Activated CD8-positive, alpha-beta memory T cell treated with anti-CD3 and anti-CD28 coated beads, Interleukin-2, amount 50 U/mL, for 1 hour (primary cell): Measurements from ENCODE around the gene TRIM41.

Experiments
- DNase-seq: peaks from one replicate; pipeline ENCODE4 v3.0.0-alpha.2; 2020; ENCODE audit errors: extremely low read depth

TRIM41 gene

DNA sequence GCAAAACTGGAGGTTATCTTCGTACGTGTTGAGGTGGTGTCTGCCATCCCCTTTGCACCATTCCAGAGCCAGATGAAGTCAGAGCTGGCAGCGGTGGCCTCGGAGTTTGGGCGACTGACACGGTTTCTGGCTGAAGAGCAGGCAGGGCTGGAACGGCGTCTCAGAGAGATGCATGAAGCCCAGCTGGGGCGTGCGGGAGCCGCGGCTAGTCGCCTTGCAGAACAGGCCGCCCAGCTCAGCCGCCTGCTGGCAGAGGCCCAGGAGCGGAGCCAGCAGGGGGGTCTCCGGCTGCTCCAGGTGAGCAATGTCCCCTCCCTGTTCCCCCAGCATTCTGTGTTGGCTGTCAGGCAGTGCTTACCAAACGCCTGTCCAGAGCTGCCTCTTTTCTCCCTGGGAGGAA is 9.5 kb downstream of the TRIM41 start:
- no peak for DNase-seq

DNA sequence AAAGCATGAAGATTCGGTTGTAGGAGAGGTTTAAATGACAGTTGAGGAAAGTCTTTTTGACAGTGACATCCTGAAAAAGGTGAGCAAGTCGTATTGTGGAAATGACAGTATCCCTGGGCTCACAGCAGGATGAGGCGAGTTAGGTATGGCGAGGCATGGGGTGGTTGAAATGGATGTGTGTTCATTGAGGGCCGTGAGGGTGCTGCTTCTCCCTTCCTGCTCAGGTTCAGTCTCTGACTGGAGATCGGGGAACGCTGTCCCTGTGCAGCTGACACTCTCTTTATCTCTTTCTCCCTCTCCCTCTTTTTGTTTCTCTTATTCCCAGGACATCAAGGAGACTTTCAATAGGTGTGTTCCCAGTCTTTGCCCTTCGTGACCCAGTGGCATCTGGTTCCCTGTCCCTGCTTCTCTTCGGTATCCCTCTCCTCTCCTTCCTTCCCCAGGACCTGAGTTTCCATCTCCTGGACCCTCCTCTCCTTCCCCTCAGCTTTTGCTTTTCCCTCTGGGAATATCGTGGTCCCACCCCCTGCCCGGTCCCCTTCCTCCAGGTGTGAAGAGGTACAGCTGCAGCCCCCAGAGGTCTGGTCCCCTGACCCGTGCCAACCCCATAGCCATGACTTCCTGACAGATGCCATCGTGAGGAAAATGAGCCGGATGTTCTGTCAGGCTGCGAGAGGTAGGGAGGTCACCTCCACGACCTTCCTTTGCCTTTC is 10.2 kb downstream of the TRIM41 start:
- no peak for DNase-seq

DNA sequence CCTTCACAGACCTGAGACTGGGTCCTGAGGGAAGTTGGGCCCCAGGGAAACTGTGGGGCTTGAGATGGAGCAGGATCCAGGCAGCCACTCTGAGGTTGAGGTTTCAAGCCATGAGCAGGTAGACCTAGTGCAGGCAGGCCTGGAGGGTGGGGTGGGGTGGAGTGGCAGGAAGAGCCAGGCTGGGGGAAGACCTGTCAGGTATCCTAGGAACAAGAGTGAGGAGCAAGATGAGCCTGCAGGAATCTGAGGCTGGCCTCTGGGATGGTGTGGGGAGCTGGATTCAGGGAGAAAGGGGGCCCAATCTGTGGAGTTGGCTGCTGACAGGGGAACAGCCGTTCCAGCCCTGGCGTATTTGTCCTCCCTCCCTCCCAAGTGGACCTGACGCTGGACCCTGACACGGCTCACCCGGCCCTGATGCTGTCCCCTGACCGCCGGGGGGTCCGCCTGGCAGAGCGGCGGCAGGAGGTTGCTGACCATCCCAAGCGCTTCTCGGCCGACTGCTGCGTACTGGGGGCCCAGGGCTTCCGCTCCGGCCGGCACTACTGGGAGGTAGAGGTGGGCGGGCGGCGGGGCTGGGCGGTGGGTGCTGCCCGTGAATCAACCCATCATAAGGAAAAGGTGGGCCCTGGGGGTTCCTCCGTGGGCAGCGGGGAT is 10.8 kb downstream of the TRIM41 start:
- DNase-seq, result no peak

DNA sequence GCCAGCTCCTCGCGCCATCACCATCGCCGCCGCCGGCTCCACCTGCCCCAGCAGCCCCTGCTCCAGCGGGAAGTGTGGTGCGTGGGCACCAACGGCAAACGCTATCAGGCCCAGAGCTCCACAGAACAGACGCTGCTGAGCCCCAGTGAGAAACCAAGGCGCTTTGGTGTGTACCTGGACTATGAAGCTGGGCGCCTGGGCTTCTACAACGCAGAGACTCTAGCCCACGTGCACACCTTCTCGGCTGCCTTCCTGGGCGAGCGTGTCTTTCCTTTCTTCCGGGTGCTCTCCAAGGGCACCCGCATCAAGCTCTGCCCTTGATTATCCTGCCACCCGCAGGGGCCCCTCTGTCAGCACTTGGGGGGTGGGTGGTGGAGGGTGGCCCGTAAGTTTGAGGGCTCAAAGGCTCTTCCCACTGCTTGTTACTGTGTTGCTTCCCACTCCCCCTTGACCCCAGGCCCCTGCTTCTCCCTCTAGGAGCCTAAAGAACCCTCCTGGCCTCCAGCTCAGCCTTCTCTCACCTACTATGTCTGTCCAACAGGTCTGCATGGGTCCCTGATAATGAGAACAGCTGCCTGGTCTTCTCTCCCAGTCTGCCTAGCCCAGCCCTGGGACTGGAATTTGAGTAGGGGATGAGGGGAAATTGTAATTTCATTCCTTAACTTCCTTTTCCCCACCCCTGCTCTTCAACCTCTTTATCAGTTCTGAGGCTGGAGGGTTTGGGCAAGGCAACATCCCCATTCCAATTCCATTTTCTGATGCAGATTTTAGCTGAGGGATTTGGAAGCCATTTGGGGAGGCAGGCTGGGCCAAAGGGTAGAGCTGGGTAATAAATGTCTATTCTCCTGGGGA is 11.6 kb downstream of the TRIM41 start:
- DNase-seq, result no peak

DNA sequence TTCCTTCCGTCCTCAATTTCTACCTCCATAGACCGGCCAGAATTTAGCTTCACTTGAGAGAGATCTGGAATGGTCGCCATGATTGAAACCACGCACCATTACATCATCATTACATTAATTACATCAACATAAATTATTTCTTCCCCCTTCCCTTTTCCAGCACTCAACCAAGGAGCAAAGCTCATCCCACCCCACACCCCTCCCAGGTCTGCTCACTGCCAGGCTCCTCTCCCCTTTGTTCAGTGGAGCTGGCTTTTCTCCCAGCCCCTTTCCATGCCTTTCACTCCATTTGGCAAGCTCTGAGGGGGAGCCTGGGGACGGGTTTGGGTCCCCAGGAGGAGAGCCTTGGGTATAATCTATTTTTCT is 12.2 kb downstream of the TRIM41 start:
- DNase-seq, result no peak

DNA sequence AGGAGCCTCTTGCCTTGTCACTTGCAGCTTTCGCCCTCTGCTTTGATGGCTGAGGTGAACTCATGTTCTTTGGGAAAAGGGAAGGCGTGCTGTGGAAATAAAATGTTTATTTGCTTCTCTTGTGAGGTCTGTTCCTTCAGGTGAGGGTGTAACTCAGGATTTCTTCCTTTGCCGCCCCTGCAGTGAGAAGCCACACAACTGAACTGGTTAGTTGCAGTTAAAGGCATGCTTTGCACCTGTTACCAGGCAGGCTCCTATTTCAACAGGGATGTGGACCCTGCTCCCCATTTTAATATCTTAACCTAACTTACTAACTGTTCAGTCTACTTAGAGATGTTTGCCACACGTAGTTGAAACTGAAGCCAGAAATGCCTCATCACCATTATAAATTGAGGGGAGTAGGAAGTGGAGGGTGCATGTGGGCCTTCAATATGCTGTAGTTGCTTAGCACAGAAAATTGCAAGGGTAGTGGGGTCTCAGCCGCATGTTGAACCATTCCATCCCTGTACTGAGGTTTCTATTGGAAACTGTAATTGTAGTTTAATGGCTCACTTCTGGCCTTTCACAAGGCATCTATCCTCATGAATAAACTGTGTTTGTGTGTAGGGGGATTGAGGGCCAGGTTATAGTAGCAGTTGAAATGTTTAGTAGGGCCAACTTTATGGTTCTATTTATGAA is 12.7 kb downstream of the TRIM41 start:
- DNase-seq, result no peak

DNA sequence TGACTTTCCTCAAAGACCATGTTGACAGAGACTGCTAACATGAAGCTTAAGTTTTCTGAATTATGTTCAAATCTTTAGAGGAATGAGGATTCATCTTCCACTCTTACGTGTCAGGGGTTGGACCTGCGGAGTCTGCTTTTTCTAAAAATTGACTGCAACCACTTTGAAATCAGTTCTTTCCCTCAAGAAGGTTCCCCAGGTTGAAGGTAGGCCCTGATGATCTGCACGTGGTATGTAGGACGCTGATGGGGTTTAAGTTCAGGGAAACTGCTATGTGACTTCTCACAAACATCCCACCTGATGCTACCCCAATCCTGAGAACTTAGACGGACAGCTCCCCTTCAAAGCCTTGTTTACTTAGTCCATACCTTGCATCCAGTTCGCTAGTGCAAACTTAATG is 13.4 kb downstream of the TRIM41 start:
- DNase-seq, result no peak

DNA sequence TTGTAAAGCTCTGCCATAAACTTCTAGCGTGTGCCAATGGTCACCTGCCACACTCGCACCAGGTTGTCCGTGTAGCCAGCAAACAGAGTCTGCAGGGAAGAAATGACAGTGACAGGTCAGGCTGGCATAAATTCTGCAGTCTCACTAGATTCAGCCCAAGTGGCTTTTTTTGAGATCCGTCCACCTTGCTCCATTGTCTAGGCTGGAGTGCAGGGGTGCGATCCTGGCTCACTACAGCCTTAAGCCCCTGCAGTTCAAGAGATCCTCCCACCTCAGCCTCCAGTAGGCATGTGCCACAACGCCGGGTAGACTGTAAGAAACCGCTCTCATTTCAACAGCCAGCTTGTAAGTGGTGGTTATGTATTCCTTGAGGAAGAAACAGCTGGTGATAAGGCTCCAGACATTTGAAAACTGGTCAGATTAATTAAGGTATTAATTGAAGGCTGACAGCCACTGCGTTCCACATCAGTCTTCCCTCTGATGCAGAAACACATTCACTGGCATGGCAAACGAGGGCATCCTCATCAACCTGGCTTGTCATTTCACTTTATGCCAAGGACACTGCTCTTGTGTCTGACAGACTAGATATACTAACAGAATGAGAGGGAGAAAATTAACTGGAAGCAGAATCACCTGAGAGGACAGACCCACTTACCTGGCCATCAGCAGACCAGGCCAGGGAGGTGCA is 14.0 kb downstream of the TRIM41 start:
- DNase-seq, result no peak

DNA sequence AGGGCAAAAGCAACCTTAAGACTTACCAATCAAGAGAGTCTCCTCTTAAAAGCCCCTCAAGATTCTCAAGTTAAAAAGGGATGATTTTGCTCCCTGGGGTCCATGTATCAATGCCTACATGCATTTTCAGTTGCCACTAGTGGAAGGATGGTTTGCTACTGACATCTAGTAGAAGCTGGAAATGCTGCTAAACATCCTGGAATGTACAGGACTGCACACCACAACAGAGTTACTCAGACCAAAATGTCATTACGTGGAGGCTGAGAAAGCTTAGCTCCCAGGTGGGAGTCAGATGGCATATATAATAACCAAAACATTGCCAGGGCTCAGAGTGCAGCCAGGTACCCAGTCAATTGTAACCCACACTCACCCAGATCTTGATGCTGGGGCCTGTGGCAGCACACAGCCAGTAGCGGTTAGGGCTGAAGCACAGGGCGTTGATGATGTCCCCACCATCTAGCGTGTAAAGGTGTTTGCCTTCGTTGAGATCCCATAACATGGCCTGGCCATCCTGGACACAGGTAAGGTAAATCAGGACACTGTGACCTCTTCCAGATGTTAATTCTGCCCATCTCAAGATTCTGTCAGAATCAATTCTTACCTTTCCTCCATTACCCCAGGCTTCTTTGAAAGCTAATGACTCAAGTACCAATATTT is 14.8 kb downstream of the TRIM41 start:
- DNase-seq, result no peak

DNA sequence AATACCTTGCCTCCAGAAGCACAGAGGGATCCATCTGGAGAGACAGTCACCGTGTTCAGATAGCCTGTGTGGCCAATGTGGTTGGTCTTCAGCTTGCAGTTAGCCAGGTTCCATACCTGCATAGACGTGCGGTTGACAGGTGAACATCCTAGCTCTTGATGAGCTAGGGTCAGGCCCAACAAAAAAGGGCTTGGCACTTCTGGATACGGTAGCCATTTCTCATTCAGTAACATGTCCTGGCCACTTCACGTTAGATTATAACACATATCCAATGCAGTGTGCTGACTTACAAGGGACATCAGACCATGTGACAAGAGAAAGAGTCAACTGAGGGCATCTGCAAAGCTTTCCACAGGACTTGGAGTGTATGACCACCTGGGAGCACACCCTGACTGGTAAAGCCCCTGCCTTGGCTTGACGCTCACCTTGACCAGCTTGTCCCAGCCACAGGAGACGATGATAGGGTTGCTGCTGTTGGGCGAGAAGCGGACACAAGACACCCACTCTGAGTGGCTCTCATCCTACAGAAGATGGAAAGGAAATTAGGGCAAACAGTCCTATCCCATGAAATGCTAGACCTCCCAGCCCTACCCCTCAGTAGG is 16.1 kb downstream of the TRIM41 start:
- DNase-seq, result no peak

DNA sequence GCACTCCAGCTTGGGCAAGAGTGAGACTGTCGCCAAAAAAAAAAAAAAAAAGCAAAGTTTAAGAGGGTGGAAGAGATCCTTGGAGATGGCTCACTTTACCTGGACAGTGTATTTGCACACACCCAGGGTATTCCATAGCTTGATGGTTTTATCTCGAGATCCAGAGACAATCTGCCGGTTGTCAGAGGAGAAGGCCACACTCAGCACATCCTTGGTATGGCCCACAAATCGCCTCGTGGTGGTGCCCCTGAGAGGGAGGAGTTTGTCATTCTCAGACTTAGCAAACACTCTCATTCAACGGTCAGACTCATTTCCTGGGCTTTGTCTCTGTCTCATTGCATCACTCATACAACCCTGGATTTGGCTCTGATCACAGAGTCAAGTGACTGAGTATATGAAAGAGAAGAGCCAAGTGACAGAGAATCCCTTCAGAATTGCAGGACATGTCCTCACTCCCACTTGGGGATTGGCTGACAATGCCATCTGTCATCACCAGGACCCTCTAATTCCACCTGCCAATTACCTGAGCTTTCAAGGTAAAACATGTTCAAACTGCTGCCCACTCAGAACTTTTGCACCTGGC is 18.4 kb downstream of the TRIM41 start:
- no peak for DNase-seq

DNA sequence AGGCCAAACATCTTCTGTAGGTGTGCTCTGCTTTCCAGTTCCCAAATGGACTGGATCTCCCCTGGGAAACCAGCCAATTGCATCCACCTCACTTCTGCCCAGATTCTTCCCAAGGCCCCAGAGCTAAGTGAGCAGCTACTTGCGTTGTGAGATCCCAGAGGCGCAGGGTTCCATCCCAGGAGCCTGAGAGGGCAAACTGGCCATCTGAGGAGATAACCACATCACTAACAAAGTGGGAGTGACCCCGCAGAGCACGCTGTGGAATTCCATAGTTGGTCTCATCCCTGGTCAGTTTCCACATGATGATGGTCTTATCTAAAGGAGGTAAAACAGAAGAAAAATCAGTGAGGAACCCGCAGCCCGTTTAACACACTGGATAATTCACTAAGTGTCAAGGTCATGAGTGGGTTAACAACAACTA is 19.0 kb downstream of the TRIM41 start:
- DNase-seq, result no peak

DNA sequence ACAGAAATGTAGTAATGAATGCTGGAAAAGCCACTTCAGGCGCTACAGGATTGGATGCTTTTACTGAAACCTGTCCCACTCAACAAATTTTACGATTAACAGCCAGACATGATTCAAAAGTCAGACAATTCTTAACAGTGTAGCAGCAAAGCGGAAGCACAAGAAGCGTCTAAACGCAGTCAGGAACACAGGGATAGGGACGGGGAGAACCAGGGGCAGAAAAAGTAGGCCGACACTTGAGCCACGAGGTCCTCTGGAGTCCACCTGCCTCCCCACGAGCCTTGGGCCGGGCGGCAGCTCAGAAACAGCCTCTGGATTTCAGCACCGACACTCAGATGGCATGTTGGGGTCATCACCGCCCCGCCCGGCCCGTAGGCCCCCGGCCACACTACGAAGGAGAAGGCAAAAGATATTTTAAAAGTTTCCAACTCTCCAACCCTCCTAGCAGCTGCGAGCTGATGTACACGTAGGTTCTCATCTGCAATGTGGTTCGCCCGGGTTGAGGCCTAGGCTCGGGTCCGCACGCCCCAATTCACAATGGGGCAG is 20.0 kb downstream of the TRIM41 start:
- no peak for DNase-seq

DNA sequence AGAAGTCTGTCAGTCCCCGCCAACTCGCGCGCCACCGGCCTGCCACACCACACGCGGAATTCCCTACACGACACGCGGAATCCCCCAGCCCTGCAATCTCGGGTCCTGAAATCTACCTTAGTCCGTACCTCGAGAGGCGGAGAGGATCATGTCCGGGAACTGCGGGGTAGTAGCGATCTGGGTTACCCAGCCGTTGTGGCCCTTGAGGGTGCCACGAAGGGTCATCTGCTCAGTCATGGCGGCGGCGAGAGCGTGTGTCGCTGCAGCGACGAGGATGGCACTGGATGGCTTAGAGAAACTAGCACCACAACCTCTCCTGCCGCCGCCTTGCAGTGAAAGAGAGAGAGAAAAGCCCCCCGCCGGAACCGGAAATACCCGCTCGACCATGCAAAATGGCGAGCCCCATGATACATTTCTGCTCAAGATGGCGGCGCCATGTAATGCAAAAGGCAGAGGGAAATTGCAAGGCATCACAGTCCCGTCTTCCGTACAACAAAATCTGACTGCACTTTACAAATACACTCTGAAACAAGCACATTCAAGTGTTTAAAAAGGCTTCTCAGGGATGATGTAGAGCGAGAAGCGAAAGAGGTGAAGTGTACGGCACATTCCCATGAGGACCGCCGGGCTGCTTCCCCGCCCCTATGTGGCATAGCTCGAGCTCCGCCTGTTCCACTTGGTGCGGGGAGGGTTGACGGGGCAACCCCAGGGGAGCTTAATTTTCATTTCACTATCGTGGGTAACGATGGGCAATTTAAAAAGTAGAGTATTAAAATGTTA is 20.7 kb downstream of the TRIM41 start, which contains the start of gene RACK1:
Gene RACK1 (minus strand): TSS at position 343 of the 780 bp plus-strand sequence. CDS start 106 bp downstream, at position 237.
- no peak for DNase-seq

DNA sequence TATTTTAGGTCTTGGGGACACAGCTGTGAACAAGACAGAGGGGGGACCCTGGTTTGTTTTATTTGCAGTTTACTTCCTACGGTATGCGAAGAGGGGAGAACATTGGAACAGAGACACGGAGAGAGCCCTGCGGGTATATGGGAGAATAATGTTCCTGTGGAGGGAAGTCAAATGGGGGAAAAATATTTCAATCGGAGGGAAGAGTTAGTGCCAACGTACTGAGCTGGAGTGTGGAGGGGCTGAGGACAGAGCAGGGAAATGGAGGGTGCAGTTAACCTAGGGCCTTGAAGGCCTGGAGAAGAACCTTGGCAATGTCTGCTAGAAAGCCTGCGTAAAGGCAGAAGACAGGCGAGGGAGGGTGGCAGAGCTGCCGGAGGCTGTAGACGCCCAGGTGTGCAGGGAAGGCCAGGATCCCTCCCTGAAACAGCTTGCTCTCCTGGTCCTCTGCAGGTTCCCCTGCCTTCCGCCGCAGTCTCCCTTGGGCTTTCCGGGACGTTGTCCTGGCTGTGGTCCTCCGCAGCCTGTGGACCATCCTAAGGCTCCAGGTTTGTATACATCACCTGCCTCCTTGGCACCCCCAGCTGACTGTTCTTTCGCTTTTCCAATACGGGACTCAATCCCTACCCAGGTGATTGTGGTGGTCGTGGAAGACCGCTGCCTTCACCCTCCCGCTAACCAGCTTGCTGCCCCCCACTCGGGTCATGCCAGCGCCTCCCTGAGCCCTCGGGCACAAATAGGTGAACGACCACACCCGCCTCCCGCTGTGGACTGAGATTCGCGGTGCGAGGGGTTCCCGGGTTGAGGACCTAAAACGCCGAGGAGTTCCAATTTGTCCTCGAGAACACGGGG is 22.6 kb downstream of the TRIM41 start:
- DNase-seq, result no peak

DNA sequence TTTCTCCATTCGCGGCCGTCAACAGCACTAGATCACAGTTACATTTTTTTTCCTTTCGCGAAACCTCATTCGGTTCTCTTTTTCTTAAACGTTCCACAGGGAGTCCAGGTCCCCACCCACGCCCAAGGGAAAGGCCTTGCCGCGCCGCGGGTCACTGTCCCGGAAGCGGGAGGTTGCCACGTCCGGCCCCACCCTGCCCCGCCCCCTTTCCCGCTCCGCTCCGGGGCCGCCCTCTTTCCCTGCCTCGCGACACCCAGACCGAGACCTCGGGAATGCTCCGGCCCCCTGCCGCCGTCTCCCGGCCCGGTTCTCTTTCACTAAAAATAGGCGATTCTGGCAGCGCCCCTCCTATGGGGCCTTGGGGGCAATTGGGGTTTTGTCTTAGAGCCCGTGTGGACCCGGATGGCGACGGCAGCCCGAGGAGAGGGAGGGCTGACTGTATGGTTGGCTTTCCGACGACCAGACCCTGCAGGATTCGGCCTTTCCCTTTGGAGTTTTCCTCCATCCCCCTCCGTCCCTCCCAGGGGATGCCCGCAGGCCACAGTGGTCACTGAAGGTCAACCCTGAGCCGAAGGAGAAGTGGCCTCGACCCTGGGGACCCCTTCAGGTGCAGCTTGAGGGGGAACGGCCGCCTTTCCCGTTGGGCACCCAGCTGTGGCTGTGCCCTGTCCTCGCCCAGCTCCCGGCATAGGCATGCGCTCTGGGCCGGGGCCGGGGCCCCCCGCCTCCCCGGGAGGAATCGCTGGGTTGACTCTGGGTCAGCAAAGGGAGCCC is 23.4 kb downstream of the TRIM41 start:
- DNase-seq, result peak; percentile 17

DNA sequence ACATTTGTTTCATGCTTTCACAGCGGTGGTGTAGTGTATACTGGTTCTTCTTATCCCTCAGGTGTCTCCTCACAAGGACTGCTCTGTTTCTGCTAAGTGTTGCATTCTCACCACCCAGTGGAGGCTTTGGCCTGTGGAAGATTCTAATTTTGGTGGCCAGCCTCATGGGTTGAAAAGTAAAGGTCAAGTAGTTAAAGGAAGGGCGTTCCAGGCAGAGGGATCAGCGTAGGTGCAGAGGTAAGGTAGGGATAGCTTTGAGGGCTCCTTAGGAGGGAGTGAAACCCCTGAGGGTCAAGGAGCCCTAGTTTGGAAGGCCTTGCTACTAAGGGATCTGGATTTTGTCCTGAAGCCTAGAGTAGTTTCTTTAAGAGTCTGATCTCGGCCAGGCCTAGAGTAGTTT is 25.2 kb downstream of the TRIM41 start:
- no peak for DNase-seq
